ENCODE results near the gene PSAP.

The PSAP gene

DNA sequence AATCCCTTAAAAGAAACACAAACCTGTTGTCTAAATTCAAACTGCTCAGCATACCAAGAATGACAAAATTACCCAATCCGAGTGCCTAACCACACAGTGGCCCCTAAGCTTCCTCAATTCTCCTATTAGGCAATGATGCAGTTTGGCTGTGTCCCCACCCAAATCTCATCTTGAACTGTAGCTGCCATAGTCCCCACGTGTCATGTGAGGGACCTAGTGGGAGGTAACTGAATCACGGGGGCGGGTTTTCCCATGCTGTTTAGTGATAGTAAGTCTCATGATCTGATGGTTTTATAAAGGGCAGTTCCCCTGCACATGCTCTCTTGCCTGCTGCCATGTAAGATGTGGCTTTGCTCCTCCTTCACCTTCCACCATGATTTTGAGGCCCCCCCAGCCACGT lies 21.9 kb downstream of the PSAP start:
- DNase-seq (ENCODE audit: low read depth, low spot score), result no peak

DNA sequence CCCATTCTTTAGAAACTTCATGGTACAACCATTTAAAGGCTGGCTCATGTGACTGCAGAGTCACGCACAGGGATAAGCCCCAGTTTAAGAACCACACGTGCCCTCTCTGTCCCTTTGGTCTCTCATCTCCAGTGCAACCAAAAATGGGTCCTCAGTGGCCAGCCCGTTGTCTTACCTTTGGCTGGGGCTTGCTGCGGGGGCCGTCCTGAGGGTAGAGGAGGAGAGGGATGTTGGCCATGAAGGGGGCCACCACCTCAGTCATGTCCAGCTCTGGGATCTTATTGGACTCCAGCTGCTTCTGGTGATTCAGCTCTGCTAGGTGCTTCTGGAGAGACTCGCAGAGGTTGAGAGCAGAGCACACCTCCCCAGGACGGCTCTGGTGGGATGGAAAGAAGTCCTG lies 22.3 kb downstream of the PSAP start:
- no peak for DNase-seq (ENCODE audit: low read depth, low spot score)

- no peak for DNase-seq (ENCODE audit: low read depth, low spot score)
Observed at GRCh38 chr10:71827852-71828251, 23.2 kb downstream of the PSAP start.

GRCh38 chr10:71825217-71825616 lies 25.8 kb downstream of the PSAP start:
- no peak for DNase-seq (ENCODE audit: low read depth, low spot score)

GRCh38 chr10:71824333-71824732 lies 26.7 kb downstream of the PSAP start:
- DNase-seq (ENCODE audit: low read depth, low spot score), result no peak

DNA sequence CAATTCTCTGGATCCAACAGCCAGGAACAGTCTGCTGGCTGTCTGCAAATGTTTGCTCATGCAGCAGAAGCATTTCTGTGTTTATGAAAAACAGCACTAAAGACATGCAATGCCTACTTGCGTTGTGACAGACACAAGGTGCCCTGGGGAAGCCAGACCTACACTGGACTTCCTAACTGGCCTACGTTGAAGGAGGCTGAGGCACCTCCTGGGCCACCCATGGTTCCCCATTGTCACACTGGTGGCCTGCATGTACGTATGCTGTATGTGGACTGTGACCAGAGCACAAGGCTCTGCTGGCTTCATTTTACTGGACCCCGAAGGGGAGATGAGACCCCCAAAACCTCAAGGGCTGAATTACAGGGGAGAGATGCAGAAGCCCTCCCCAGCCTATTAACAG lies 27.7 kb downstream of the PSAP start:
- no peak for DNase-seq (ENCODE audit: low read depth, low spot score)

DNA sequence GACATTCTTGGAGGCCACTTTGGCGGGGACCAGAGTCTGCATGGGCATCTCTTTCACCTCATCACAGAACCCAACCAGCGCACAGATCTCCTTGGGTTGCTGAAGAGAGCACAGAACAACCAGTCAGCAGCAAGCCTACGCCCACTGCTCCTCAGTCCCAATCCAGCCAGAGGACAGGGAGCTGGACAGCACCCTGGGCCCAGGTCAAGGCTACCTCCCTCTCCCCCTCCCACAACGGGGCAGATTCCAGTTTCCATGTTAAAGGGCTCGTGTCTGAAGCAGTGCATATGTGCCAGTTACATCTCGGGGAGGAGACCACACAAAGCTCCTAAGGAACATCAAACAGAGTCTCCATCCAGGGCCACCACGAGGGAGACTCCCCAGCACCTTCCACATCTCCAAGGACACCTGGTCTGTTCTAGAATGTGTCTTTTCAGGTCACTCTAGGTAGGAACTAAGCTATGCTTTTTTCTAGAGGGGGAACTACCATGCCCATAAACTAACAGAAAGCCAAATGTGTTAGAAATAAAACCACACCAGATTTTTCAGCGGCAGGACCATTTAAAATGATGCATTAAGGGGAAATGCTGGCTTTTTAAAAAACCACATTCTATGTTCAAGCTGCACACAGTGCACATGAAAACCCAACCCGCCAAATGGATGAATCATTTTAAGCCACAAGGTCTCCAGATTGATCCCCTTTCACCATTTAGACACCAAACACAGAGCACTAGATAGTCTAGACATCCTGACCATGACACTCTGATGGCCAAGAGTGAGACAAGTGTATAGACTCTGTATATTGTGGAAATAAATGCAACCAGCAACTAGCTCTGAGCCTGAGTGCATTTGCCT lies 28.9 kb downstream of the PSAP start:
- DNase-seq (ENCODE audit: low read depth, low spot score), result no peak

- DNase-seq (ENCODE audit: low read depth, low spot score), result no peak
Observed at GRCh38 chr10:71820966-71821365, 30.1 kb downstream of the PSAP start.

GRCh38 chr10:71819985-71820384 lies 31.1 kb downstream of the PSAP start:
- DNase-seq (ENCODE audit: low read depth, low spot score), result no peak

DNA sequence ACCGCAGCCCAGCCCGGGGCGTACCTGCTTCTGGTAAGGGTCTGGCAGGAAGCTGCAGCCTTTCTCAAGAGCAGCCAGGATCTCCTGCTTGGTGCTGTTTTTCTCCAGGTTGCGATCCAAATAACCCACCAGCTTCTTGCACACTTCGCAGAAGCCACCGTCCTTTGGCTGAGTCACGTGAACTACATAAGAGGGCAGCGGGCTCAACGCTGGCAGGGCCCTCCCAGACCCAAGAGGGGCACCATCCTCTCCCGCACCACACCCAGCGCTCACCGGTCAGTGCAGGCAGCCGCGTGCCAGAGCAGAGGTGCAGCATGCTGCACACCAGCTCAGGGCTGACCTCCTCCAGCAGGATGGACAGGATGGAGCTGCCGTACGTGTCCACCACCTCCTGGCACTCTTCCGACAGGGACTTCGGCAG lies 31.6 kb downstream of the PSAP start:
- DNase-seq (ENCODE audit: low read depth, low spot score), result no peak

GRCh38 chr10:71818674-71819260 lies 32.3 kb downstream of the PSAP start:
- DNase-seq (ENCODE audit: low read depth, low spot score), result no peak

GRCh38 chr10:71817831-71818655 lies 33.0 kb downstream of the PSAP start:
- DNase-seq (ENCODE audit: low read depth, low spot score), result no peak

DNA sequence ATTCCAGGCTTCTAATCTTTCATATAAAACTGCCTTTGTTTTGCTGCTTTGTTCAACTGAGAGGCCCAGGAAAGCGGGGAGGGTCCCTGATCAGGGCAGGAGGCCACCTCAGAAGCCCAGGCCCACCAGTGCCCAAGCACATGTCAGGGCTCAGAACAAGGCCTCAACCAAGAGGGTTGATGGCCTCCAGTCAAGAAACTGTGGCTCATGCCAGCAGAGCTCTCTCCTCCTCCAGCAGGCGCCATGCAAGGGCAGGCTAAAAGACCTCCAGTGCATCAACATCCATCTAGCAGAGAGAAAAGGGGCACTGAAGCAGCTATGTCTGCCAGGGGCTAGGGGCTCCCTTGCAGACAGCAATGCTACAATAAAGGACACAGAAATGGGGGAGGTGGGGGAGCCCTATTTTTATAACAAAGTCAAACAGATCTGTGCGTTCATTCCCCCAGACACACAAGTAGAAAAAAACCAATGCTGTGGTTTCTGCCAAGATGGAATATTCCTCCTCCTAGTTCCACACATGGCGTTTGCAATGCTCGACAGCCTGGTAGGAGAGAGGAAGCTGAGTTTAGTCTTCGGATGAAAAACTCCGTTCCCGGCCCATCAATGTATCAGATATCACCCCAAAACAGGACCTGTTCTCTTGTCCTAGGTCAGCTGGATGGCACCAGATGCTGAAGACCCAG lies 34.0 kb downstream of the PSAP start:
- DNase-seq (ENCODE audit: low read depth, low spot score), result no peak

DNA sequence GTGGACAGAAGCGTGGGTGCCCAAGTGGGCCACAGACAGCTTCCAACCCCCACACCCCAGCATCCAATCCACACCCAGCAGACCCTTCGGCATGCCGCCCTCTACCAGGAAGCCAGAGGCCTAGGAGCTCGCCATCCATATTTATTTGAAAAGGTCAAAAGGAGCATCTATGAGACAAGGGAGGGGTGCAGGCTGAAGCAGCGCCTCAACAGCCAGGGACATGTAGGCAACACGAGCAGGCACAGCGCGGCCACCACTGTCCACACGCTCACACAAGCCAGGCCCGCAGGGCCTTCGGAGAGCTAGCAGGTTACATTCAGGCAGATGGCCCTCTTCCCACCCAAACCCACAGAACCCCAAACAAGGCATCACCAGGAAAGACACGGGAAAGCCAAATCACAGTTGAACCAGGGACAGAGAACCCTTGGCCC lies 34.6 kb downstream of the PSAP start:
- DNase-seq (ENCODE audit: low read depth, low spot score), result no peak

GRCh38 chr10:71815515-71816130 lies 35.4 kb downstream of the PSAP start:
- no peak for DNase-seq (ENCODE audit: low read depth, low spot score)

DNA sequence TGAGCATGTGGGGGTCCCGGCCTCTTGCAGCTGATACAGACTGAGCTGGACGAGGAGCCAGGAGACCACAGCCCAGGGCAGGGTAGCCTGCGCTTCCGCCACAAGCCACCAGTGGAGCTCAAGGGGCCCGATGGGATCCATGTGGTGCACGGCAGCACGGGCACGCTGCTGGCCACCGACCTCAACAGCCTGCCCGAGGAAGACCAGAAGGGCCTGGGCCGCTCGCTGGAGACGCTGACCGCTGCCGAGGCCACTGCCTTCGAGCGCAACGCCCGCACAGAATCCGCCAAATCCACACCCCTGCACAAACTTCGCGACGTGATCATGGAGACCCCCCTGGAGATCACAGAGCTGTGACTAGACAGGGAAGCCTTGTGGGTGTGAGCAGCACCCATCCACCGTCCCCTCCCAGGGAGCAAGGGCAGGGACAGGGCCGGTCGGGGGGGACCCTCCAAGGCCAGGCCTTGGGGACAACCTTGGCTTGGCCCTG lies 36.1 kb downstream of the PSAP start:
- no peak for DNase-seq (ENCODE audit: low read depth, low spot score)

- DNase-seq (ENCODE audit: low read depth, low spot score), result no peak
Observed at GRCh38 chr10:71812913-71813590, 38.0 kb downstream of the PSAP start.

DNA sequence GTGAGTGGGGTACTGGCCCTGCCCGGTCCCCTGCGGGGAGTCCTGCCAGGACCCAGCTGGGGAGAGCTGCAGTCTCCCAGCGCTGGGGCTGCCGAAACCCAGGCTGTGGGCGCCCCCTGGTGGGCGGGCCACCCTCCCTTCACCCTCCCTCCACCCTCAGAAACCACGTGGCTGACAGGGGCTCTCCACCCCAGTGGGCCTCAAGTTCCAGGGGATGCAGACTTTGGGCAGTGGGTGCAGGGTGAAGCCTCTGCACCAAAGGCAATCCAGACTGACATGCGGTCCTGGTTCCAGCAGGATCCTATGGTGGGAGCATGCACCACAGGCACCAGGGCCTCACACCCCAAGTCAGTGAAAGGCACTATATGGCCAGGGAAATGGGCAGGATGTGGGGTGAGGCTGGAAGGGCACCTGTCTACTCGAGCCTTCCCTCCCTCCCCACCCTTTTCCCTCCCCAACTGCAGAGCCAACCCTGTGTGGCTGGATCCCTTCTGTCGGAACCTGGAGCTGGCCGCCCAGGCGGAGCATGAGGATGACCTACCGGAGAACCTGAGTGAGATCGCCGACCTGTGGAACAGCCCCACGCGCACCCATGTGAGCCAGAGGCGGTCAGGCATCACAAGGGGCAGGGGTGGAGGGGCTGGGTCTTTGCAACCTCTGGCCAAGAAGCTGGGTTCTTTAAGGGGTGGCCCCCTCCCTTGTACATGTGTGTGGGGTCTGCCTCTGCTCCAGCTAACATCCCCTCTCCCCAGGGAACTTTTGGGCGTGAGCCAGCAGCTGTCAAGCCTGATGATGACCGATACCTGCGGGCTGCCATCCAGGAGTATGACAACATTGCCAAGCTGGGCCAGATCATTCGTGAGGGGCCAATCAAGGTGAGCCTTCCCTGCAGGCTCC lies 38.8 kb downstream of the PSAP start:
- DNase-seq (ENCODE audit: low read depth, low spot score), result no peak

- no peak for DNase-seq (ENCODE audit: low read depth, low spot score)
Observed at GRCh38 chr10:71811351-71811750, 39.7 kb downstream of the PSAP start.

Data from smooth muscle cell of the brain vasculature (primary cell).